Measurements from ENCODE around the gene TNFSF8. TPM values are rescaled to one million over a fixed set of nuclear protein-coding genes. Genes with fewer than 3 reads are reported as not detected.

The TNFSF8 gene
- total and polyA plus RNA-seq, 11 donors, result 0.25 to 4.9 (median 0.74) TPM; not detected in 1

DNA sequence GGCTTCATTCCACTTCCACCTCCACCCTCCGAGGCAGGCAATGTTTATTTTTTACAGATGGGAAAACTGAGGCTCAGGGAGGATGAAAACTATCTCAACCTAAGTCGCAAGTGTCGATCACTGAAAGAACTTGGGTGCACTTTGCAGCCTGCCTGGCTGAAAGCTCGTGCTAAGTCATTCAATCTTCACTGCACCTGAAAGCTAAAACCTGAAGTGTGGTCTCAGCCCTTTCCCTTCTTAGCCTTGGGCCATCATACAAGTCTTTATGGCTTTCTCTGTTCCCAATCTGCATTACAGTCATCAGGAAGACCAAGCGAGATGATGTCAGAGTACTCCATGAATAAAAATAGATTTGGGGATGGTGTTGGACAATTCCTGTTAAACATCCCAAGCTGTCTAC is 1.0 kb upstream of the TNFSF8 start:
- DNase-seq (no peak), ATAC-seq (no peak)
- Histone ChIP-seq H3K27me3 (peaks cover 0 to 16% (median 0%) of the 10 kb centered on the region in 9 donors), H3K36me3 (no peaks in the 10 kb centered on the region), H3K4me3 (no peak overlapping the region), H3K9me3 (no peaks in the 10 kb centered on the region), H3K4me1 (peaks cover 0 to 15% (median 0%) of the 10 kb centered on the region in 12 donors), H3K27ac (no peak overlapping the region)
- 77 to 85% (median 80%) methylated on average over 5 of the region's 5 CpGs for WGBS, 4 donors
- intact Hi-C loops (cut with DNase I), result no loop called here
- TF ChIP-seq, protein P1, sequence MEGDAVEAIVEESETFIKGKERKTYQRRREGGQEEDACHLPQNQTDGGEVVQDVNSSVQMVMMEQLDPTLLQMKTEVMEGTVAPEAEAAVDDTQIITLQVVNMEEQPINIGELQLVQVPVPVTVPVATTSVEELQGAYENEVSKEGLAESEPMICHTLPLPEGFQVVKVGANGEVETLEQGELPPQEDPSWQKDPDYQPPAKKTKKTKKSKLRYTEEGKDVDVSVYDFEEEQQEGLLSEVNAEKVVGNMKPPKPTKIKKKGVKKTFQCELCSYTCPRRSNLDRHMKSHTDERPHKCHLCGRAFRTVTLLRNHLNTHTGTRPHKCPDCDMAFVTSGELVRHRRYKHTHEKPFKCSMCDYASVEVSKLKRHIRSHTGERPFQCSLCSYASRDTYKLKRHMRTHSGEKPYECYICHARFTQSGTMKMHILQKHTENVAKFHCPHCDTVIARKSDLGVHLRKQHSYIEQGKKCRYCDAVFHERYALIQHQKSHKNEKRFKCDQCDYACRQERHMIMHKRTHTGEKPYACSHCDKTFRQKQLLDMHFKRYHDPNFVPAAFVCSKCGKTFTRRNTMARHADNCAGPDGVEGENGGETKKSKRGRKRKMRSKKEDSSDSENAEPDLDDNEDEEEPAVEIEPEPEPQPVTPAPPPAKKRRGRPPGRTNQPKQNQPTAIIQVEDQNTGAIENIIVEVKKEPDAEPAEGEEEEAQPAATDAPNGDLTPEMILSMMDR (IDR thresholded peaks at IDR 0.05), result no peak
- no peak for TF ChIP-seq POLR2A (IDR thresholded peaks at IDR 0.05)

DNA sequence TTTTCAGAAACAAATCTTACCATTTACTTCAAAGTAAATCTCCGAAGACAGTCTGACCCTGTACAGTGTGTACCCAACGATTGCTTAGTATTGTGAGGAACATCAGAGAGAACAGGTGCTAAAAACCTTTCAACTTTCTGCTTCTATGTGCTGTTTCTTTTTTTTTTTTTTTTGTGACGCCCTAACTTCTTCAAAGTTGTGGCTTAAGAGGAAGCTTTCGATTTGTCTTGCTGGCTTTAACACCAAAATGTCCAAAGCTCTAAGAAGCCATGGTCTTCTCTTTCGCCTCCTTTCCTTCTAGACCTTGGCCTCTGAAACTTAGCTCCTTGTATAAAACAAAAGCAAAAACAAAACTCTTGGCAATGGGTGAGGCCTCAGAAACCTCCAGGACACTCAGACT is 1.2 kb downstream of the TNFSF8 start:
- no peak for DNase-seq
- peaks cover 0 to 28% (median 0%) of the 10 kb centered on the region in 9 donors for H3K27me3 ChIP-seq
- H3K36me3 ChIP-seq, result no peaks in the 10 kb centered on the region
- H3K4me3 ChIP-seq, result peak overlapping the region in 8 of 12 donors; percentile 5 to 65 (median 42)
- peak overlapping the region in 5 of 12 donors; percentile 40 to 92 (median 60) for H3K27ac ChIP-seq
- intact Hi-C loops (cut with DNase I), result loop anchor here in 1 of 10 donors (10.0 kb wide), 1 partner anchor 86 kb away; no protein-coding TSS in a partner anchor
- ATAC-seq, result no peak
- WGBS, 4 donors, result 61 to 83% (median 78%) methylated on average over 5 of the region's 5 CpGs
- no peaks in the 10 kb centered on the region for H3K9me3 ChIP-seq
- TF ChIP-seq, protein P1 (IDR thresholded peaks at IDR 0.05), result no peak
- no peak for TF ChIP-seq POLR2A (IDR thresholded peaks at IDR 0.05)
- H3K4me1 ChIP-seq, result peaks cover 0 to 25% (median 0%) of the 10 kb centered on the region in 12 donors

DNA sequence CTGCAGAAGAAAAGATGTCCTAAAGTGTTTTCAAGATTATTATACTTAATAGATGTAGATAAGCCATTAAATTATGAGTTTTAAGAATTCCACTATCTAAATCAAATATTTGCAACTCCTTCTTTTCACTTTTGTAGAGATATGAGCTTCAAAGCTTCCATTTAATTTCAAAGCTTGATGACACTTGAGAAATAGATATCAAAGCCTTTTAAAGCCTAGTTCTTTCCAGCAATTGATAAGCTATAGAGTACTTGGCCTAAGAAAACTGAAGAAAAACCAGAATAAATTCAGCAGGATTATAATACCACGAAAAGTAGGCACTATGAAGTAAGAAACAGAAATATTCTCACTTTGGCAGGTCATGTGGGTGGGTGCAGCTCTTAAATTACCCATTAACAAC is 1.7 kb downstream of the TNFSF8 start:
- intact Hi-C loops (cut with DNase I), result loop anchor here in 1 of 10 donors (10.0 kb wide), 1 partner anchor 86 kb away; no protein-coding TSS in a partner anchor
- Histone ChIP-seq H3K36me3 (no peaks in the 10 kb centered on the region), H3K4me1 (peaks cover 0 to 30% (median 0%) of the 10 kb centered on the region in 12 donors), H3K4me3 (peak overlapping the region in 9 of 12 donors; percentile 5 to 65 (median 40)), H3K9me3 (no peaks in the 10 kb centered on the region), H3K27me3 (peaks cover 0 to 28% (median 0%) of the 10 kb centered on the region in 9 donors), H3K27ac (peak overlapping the region in 7 of 12 donors; percentile 40 to 92 (median 52))
- TF ChIP-seq, protein P1 (IDR thresholded peaks at IDR 0.05), result no peak
- no peak for TF ChIP-seq POLR2A (IDR thresholded peaks at IDR 0.05)
- DNase-seq (no peak), ATAC-seq (no peak)
- 39 to 55% (median 49%) methylated on average over 1 of the region's 1 CpG for WGBS, 4 donors

DNA sequence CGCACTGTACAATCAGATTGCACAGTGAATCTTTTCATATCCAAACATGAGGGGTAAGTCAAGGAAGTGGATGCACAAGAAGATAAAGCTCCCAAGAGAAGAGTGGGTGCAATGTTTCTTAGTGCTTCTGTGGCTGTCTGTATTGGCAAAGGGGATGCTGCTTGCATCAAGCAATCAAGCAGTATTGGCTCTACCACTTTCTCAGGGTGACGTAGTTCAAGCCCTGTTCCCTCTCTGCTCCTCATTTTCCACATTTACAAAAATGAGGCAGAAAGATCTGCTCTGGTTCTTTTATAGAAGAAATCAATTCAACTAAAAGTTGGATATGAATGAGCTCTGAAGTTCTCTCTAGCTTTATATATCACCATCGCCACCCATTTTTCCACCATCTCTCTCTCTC is 2.3 kb downstream of the TNFSF8 start:
- no peak for ATAC-seq
- DNase-seq, result no peak
- Histone ChIP-seq H3K4me1 (peaks cover 0 to 30% (median 0%) of the 10 kb centered on the region in 12 donors), H3K4me3 (peak overlapping the region in 6 of 12 donors; percentile 16 to 65 (median 43)), H3K27me3 (peaks cover 0 to 28% (median 0%) of the 10 kb centered on the region in 9 donors), H3K27ac (peak overlapping the region in 3 of 12 donors; percentile 52 to 92 (median 60)), H3K36me3 (no peaks in the 10 kb centered on the region), H3K9me3 (no peaks in the 10 kb centered on the region)
- no peak for TF ChIP-seq POLR2A (IDR thresholded peaks at IDR 0.05)
- TF ChIP-seq, protein P1 (IDR thresholded peaks at IDR 0.05), result no peak
- WGBS, 4 donors, result 85 to 91% (median 87%) methylated on average over 3 of the region's 3 CpGs
- intact Hi-C loops (cut with DNase I), result loop anchor here in 1 of 10 donors (10.0 kb wide), 1 partner anchor 87 kb away; no protein-coding TSS in a partner anchor

Measured in heart left ventricle (tissue), 16 donors.